ENCODE data around the gene NDUFB5. TPM values are rescaled to one million over a fixed set of nuclear protein-coding genes. Genes with fewer than 3 reads are reported as not detected.

The NDUFB5 gene
- total and polyA plus RNA-seq, 2 donors (not counting 1 experiment from before 2014, with no cell fraction given), result 16.1 to 52.9 TPM

- 90% methylated on average over 4 of the region's 4 CpGs for WGBS (ENCODE audit: insufficient coverage)
- H3K27ac Mint-ChIP-seq, result no peak overlapping the region
- no peak for TF ChIP-seq EZH2 (IDR thresholded peaks at IDR 0.05; ENCODE audit: borderline replicate concordance, insufficient read depth, low read depth, low read length, poor library complexity, severe bottlenecking)
- TF ChIP-seq CTCF (IDR thresholded peaks at IDR 0.05), result no peak
- ChIA-PET POLR2A (no interaction called here), CTCF (interaction anchor here (0.6 kb wide), 1 partner anchor 205 kb away, joined by 3 read pairs; no protein-coding TSS in a partner anchor)
- Histone ChIP-seq H2AFZ (ENCODE audit: insufficient read depth, low read depth, low read length, poor library complexity, severe bottlenecking) (no peak overlapping the region), H3K4me3 (ENCODE audit: control extremely low read depth in 1 of 5, extremely low read depth in 1 of 5, insufficient read depth in 1 of 5, low read depth in 2 of 5, low read length in 4 of 5) (no peak overlapping the region), H4K20me1 (ENCODE audit: control insufficient read depth, insufficient read depth, low read length, poor library complexity, severe bottlenecking) (peaks cover 12% of the 10 kb centered on the region), H3K4me1 (ENCODE audit: control insufficient read depth in 2 of 2, insufficient read depth in 2 of 2, low read length in 2 of 2) (no peaks in the 10 kb centered on the region), H3K36me3 (replicated peaks in 1 of 2; ENCODE audit: control extremely low read depth in 1 of 2, control insufficient read depth in 1 of 2, extremely low read depth in 1 of 2, insufficient read depth in 2 of 2, low read length in 1 of 2) (no peaks in the 10 kb centered on the region), H3K9me3 (ENCODE audit: control extremely low read depth in 1 of 3, control insufficient read depth in 2 of 3, insufficient read depth in 1 of 3, low read length in 2 of 3) (no peaks in the 10 kb centered on the region), H3K79me2 (ENCODE audit: control insufficient read depth, insufficient read depth, low read length) (peaks cover 74% of the 10 kb centered on the region), H3K27ac (ENCODE audit: low read length in 2 of 2) (no peak overlapping the region), H3K27me3 (replicated peaks in 1 of 4; ENCODE audit: control extremely low read depth in 1 of 4, control insufficient read depth in 3 of 4, insufficient read depth in 4 of 4, low read length in 3 of 4) (no peaks in the 10 kb centered on the region), H3K9ac (ENCODE audit: low read length) (no peak overlapping the region), H3K4me2 (replicated peaks; ENCODE audit: low read depth, low read length, poor library complexity, severe bottlenecking) (no peak overlapping the region)
- ATAC-seq (ENCODE audit: low read depth) (no peak), DNase-seq (no peak)
- H3K9me3 Mint-ChIP-seq (ENCODE audit: insufficient read depth), result no peaks in the 10 kb centered on the region
- intact Hi-C loops (cut with micrococcal nuclease), result no loop called here
- peaks cover 9% of the 10 kb centered on the region for H3K4me1 Mint-ChIP-seq
- no peak overlapping the region for H3K4me3 Mint-ChIP-seq
- H3K27me3 Mint-ChIP-seq, result no peaks in the 10 kb centered on the region
These were observed 57.2 kb downstream of the NDUFB5 start for GRCh38 chr3:179661777-179662176.

DNA sequence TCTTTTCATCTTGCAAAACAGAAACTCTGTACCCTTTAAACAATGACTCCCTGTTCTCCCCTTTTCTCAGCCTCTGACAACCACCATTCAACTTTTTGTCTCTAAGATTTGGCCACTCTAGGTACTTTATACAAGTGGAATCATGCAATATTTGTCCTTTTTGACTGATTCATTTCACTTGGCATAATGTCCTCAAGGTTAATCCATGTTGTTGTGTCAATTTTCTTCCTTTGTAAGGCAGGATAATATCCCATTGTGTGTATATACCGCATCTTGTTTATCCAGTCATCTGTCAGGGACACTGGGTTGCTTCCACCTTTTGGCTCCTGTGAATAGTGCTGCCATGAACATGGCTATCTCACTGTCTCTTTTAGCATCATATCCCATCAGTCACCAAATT, 58.5 kb downstream of the NDUFB5 start:
- DNase-seq (no peak), ATAC-seq (ENCODE audit: low read depth) (no peak)
- H3K9me3 Mint-ChIP-seq (ENCODE audit: insufficient read depth), result no peaks in the 10 kb centered on the region
- no peaks in the 10 kb centered on the region for H3K27me3 Mint-ChIP-seq
- Histone ChIP-seq H3K9ac (ENCODE audit: low read length) (no peak overlapping the region), H3K36me3 (replicated peaks in 1 of 2; ENCODE audit: control extremely low read depth in 1 of 2, control insufficient read depth in 1 of 2, extremely low read depth in 1 of 2, insufficient read depth in 2 of 2, low read length in 1 of 2) (no peaks in the 10 kb centered on the region), H4K20me1 (ENCODE audit: control insufficient read depth, insufficient read depth, low read length, poor library complexity, severe bottlenecking) (peaks cover 12% of the 10 kb centered on the region), H3K27me3 (replicated peaks in 1 of 4; ENCODE audit: control extremely low read depth in 1 of 4, control insufficient read depth in 3 of 4, insufficient read depth in 4 of 4, low read length in 3 of 4) (no peaks in the 10 kb centered on the region), H3K9me3 (ENCODE audit: control extremely low read depth in 1 of 3, control insufficient read depth in 2 of 3, insufficient read depth in 1 of 3, low read length in 2 of 3) (no peaks in the 10 kb centered on the region), H3K4me2 (replicated peaks; ENCODE audit: low read depth, low read length, poor library complexity, severe bottlenecking) (no peak overlapping the region), H3K27ac (ENCODE audit: low read length in 2 of 2) (no peak overlapping the region), H3K4me1 (ENCODE audit: control insufficient read depth in 2 of 2, insufficient read depth in 2 of 2, low read length in 2 of 2) (no peaks in the 10 kb centered on the region), H2AFZ (ENCODE audit: insufficient read depth, low read depth, low read length, poor library complexity, severe bottlenecking) (no peak overlapping the region), H3K4me3 (ENCODE audit: control extremely low read depth in 1 of 5, extremely low read depth in 1 of 5, insufficient read depth in 1 of 5, low read depth in 2 of 5, low read length in 4 of 5) (no peak overlapping the region), H3K79me2 (ENCODE audit: control insufficient read depth, insufficient read depth, low read length) (peaks cover 66% of the 10 kb centered on the region)
- ChIA-PET CTCF (interaction anchor here (0.6 kb wide), 1 partner anchor 13 kb away, joined by 4 read pairs; no protein-coding TSS in a partner anchor), POLR2A (no interaction called here)
- no peak overlapping the region for H3K4me3 Mint-ChIP-seq
- WGBS (ENCODE audit: insufficient coverage), result 90% methylated on average over 1 of the region's 1 CpG
- intact Hi-C loops (cut with micrococcal nuclease), result no loop called here
- TF ChIP-seq EZH2 (IDR thresholded peaks at IDR 0.05; ENCODE audit: borderline replicate concordance, insufficient read depth, low read depth, low read length, poor library complexity, severe bottlenecking) (no peak), CTCF (IDR thresholded peaks at IDR 0.05) (no peak)
- H3K27ac Mint-ChIP-seq, result no peak overlapping the region
- peaks cover 9% of the 10 kb centered on the region for H3K4me1 Mint-ChIP-seq
